RWPE1 (cell line): ENCODE measurements around the gene TM9SF4.

Source experiments
- CTCF ChIA-PET: fragments of 350-600 bp; sonication (Branson Sonifier 250); formaldehyde crosslinking; extraction: SDS; loops from one replicate; lab custom pipeline; 2021; lab: Yijun Ruan, JAX
- POLR2A ChIA-PET: fragments of 400-600 bp; formaldehyde crosslinking; extraction: SDS; loops from one replicate; lab custom pipeline; 2020; ENCODE audit warnings: antibody characterized with exemption; ENCODE audit not compliant: low non-redundant PET; lab: Yijun Ruan, JAX
- DNase-seq: peaks from one replicate; pipeline ENCODE4 v3.0.0; 2012; ENCODE audit warnings: low spot score
- H3K27ac ChIP-seq: fragments of 450-650 bp; 2 replicates; pipeline ENCODE4 v1.5.1; 2017
- TF ChIP-seq, protein P1 (sequence below): fragments of 450-650 bp; conservative IDR thresholded peaks from 2 replicates; pipeline ENCODE4 v1.5.1; 2017; ENCODE audit warnings: low read depth, mild to moderate bottlenecking

Gene TM9SF4

DNA sequence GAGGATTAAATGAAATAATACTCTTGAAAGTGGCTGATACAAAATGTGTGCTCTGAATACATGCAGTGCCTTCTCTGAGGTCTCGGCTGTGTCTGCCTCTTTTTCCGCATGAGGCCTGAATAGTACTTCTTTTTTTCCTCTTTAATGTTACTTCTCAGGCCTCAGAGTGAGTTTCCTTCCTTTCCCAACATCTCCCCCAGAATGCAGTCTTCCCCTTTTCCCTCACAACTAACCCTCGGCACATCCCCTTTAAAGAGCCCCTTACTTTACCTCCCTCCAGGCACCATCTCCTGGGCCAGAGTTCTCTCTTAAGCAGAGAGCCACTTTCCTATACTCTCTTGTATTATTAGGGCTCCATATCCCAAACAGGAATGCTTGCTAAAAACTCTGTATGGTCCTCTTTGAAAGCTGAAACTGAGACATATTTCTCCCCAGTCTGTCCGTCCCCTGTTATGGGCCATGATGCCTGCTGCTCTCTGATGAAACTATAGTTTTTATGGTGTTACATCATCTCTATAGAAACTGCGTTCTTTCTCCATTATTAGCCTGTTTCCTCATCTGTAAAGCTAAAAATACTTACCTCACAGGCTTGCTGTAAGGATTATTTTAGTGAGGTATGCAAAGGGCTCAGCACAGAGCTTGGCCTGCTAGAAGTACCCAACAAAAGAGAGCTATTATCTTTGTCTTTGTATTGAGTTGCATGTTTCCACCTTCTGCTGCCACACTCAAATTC lies 95.8 kb downstream of the TM9SF4 start:
- CTCF ChIA-PET: interaction anchor here (0.8 kb wide), 2 partner anchors 12 to 447 kb away, joined by 3 to 4 read pairs; no protein-coding TSS in a partner anchor
- POLR2A ChIA-PET: interaction anchor here (0.6 kb wide), 1 partner anchor 337 kb away, joined by 5 read pairs; no protein-coding TSS in a partner anchor
- no peak overlapping the region for H3K27ac ChIP-seq
- no peak for DNase-seq
- TF ChIP-seq, protein P1, sequence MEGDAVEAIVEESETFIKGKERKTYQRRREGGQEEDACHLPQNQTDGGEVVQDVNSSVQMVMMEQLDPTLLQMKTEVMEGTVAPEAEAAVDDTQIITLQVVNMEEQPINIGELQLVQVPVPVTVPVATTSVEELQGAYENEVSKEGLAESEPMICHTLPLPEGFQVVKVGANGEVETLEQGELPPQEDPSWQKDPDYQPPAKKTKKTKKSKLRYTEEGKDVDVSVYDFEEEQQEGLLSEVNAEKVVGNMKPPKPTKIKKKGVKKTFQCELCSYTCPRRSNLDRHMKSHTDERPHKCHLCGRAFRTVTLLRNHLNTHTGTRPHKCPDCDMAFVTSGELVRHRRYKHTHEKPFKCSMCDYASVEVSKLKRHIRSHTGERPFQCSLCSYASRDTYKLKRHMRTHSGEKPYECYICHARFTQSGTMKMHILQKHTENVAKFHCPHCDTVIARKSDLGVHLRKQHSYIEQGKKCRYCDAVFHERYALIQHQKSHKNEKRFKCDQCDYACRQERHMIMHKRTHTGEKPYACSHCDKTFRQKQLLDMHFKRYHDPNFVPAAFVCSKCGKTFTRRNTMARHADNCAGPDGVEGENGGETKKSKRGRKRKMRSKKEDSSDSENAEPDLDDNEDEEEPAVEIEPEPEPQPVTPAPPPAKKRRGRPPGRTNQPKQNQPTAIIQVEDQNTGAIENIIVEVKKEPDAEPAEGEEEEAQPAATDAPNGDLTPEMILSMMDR: no peak

DNA sequence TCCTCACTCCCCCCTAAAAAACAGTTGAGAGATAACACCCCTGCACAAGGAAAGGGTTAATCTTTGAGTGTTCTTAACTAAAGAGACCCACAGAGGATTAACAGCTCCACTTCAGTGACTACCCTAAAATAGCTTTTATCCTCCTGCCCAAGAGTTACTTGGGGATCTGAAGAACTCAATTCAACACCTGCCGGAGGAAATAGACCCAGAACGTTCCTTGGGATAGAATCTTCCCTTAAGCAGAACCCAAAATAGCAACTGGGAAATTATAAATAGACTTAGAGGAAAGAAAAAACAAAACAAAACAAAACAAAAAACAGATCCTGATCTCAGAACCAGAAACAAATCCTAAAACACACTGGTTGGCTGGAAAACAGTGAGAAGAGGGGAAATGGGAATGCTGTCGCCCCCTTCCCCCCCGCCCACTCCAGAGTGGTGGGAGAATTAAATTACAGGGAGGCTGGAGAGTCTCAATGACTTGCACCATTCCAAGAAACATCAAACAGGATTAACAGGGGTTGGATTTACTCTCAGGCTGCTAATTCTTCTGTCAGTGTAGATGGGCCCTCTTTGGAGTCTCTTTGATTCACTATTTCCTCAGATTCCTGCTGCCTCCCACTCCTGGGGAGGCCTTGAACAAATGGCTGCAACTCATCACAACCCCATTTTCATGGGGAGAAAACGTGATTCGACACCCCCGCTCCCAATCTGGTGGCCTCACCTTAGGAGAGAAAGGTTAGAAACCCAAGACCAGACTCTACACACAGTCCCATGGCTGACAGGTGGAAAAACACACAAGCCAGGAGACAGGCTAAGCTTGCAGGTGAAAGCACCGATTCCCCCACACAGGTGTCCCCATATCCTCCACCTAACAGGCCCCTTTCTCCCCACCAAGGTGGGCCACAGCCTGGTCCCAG lies 96.6 kb downstream of the TM9SF4 start:
- POLR2A ChIA-PET: interaction anchor here (0.6 kb wide), 1 partner anchor 338 kb away, joined by 5 read pairs; no protein-coding TSS in a partner anchor
- H3K27ac ChIP-seq: peak overlapping the region; percentile 76
- DNase-seq: no peak
- TF ChIP-seq, protein P1: no peak
- CTCF ChIA-PET: interaction anchor here (0.8 to 1.0 kb wide), 2 partner anchors 8 to 13 kb away, joined by 3 to 4 read pairs; no protein-coding TSS in a partner anchor

DNA sequence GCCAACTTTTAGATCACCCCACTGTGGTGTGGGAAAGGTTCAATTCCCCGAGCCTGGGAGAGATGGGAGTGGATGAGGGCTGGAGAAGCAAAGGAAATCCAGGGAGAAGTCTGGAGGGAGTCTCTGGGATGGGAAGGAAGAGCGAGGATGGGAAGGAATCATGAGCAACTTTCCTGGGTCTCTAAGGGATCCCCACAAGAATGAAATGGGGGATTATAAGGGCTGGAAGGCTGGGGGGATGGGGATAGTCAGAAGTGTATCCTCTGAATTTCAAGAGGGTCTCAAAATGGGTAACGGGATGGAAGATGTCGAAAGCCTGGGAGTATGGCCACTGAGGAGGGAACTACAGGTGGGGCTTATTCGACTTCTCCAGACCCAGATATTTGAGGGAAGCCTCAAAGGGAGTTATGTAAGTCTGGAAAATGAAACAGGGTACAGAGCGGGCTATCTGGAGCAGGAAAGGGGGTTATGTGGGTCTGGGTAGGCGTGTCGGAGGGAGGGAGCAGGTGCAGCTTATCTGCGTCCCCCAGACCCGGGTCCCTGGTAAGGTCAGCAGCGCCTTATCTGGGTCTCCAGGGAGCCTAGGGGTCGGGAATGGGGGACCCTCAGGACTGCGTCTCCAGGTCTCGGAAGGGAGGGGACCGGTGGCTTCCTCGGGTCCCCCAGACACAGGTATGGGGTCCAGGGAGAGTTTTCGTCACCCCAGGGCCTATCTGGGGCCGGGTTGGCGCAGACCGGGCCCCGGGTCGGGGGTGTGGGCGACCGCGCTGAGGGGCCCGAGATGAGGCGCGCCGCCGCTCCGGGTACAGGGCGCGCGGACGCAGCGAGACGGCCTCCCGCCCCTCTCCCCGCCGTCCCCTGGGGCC lies 97.5 kb downstream of the TM9SF4 start:
- TF ChIP-seq, protein P1: no peak
- ChIA-PET POLR2A (no interaction called here), CTCF (interaction anchor here (1.0 kb wide), 1 partner anchor 9 kb away, joined by 4 read pairs; no protein-coding TSS in a partner anchor)
- H3K27ac ChIP-seq: peak overlapping the region; percentile 76
- peak; percentile 57 for DNase-seq

DNA sequence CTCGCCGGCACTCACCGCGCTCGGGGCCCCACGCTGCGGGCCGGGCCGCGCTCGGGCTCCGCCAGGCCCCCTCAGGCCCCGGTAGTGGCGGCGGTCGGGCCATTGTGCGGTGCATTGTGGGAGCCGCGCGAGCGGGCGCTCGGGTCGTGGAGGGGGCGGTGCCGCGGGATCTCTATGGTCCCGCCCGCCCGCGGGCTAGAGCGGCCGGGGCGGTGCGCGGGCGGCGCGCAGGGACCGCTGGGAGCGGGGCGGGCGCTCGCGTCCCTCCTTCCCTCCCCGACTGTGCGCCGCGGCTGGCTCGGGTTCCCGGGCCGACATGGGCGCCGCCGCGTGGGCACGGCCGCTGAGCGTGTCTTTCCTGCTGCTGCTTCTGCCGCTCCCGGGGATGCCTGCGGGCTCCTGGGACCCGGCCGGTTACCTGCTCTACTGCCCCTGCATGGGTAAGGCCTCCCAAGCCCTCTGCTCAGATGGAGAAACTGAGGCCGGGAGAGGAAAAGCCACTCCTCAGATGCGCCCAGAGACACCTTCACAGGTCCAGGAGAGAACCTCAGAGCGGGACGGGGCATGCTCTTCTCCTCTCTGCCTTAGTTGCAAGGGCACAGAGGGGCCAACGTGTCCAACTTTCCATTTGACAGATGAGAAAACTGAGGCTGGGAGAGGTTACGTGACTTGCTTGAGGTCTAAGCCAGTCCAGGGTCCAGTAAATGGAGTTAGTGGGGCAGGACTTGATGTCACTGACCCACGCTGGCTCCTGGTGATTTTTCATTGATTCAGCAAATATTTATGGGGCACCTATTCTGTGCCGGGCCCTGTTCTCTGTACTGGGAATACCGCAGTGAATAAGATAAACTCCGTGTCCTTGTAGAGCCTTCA lies 98.3 kb downstream of the TM9SF4 start, which contains the start of the genes PLAGL2 and POFUT1:
Gene PLAGL2 (minus strand): TSS at position 118 of the 873 bp plus-strand sequence. CDS start 5,565 bp downstream, outside the sequence.
Gene POFUT1 (plus strand): TSS at position 255 of the 873 bp plus-strand sequence. CDS start 62 bp downstream, at position 317.
- CTCF ChIA-PET: interaction anchor here (0.6 kb wide), 1 partner anchor 89 kb away, joined by 4 read pairs; no protein-coding TSS in a partner anchor
- TF ChIP-seq, protein P1: no peak
- H3K27ac ChIP-seq: peak within 1 kb of the TSS; percentile 76
- POLR2A ChIA-PET: no interaction called here
- DNase-seq: peak; percentile 99

DNA sequence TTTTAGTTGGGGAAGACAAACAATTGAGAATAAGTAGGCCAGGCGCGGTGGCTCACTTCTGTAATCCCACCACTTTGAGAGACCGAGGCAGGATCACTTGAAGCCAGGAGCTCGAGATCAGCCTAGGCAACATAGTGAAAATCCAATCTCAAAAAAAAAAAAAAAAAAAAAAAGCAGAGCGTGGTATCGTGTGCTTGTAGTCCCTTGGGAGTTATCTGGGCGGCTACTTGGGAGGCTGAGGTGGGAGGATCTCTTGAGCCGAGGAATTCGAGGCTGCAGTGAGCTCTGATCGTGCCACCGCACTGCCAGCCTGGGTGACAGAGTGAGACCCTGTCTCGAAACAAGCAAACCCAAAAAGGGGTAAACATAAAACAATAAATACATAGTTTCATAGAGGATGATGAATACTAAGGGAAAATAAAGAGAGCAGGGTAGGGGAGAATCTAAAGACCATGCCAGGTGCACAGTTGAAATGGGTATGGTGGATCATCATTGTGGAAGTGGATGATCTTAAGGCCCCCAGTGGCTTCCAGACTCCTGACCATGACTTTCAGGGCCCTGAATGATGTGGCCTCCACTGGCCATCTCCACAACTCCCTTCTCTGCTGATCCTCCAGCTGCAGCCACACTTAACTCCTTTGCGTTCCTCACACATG lies 99.1 kb downstream of the TM9SF4 start:
- TF ChIP-seq, protein P1: no peak
- CTCF ChIA-PET: interaction anchor here (0.6 kb wide), 2 partner anchors 20 to 88 kb away, joined by 4 to 5 read pairs; no protein-coding TSS in a partner anchor
- no peak for DNase-seq
- H3K27ac ChIP-seq: peak overlapping the region; percentile 76
- POLR2A ChIA-PET: interaction anchor here (0.5 kb wide), 1 partner anchor 12 kb away, joined by 6 read pairs; no protein-coding TSS in a partner anchor
